KMS-11 (cell line): ENCODE measurements around the gene IMMT.
A peak's percentile ranks its signal among the peaks of the same experiment; 100 is the strongest.

Source experiments
- H2AFZ ChIP-seq: fragments of 200-600 bp; sonication (generic); 2 replicates; pipeline ENCODE4 v1.6.1; 2016; ENCODE audit warnings: antibody characterized with exemption, mixed run types, low read depth
- H3K27ac ChIP-seq: fragments of 200-600 bp; sonication (generic); 2 replicates; pipeline ENCODE4 v1.6.1; 2016; ENCODE audit warnings: mild to moderate bottlenecking, mixed run types
- H3K27me3 ChIP-seq: fragments of 200-600 bp; sonication (generic); 2 replicates; pipeline ENCODE4 v1.6.1; 2017; ENCODE audit warnings: mild to moderate bottlenecking, low read depth, mixed run types, moderate library complexity; ENCODE audit not compliant: insufficient read depth
- H3K36me3 ChIP-seq: fragments of 200-600 bp; sonication (generic); 2 replicates; pipeline ENCODE4 v1.6.1; 2017; ENCODE audit warnings: mild to moderate bottlenecking, mixed run types; ENCODE audit not compliant: insufficient read depth
- H3K4me1 ChIP-seq: fragments of 200-600 bp; sonication (generic); 2 replicates; pipeline ENCODE4 v1.6.1; 2016; ENCODE audit warnings: mild to moderate bottlenecking, low read depth, mixed run types; ENCODE audit not compliant: poor library complexity, severe bottlenecking
- H3K4me2 ChIP-seq: fragments of 200-600 bp; sonication (generic); 2 replicates; pipeline ENCODE4 v1.7.0; 2016; ENCODE audit warnings: mild to moderate bottlenecking, mixed run types
- H3K4me3 ChIP-seq: fragments of 200-600 bp; sonication (generic); IDR thresholded peaks from 2 replicates; pipeline ENCODE4 v1.6.1; 2017; ENCODE audit warnings: low read depth, low read length, mixed read lengths; ENCODE audit not compliant: insufficient read depth
- H3K79me2 ChIP-seq: fragments of 200-600 bp; sonication (generic); 2 replicates; pipeline ENCODE4 v1.6.1; 2016; ENCODE audit warnings: low read depth, mixed run types; ENCODE audit not compliant: insufficient read depth
- H3K9ac ChIP-seq: fragments of 200-600 bp; sonication (generic); 2 replicates; pipeline ENCODE4 v1.6.1; 2016; ENCODE audit warnings: mild to moderate bottlenecking, mixed run types
- H4K20me1 ChIP-seq: fragments of 200-600 bp; sonication (generic); 2 replicates; pipeline ENCODE4 v1.6.1; 2016; ENCODE audit warnings: mild to moderate bottlenecking, mixed run types; ENCODE audit not compliant: insufficient read depth
- CTCF ChIP-seq: fragments of 200-600 bp; sonication (generic); conservative IDR thresholded peaks from 2 replicates; pipeline ENCODE4 v1.6.1; 2017; ENCODE audit warnings: low read depth, mild to moderate bottlenecking, antibody characterized with exemption, low read length, moderate library complexity, mixed read lengths

Gene IMMT

GRCh38 chr2:86185517-86186212 is 9.6 kb downstream of the IMMT start:
- peaks cover 98% of the 10 kb centered on the region for H3K79me2 ChIP-seq
- H4K20me1 ChIP-seq, result peaks cover 35% of the 10 kb centered on the region
- no peaks in the 10 kb centered on the region for H3K27me3 ChIP-seq
- H3K4me1 ChIP-seq, result peaks cover 26% of the 10 kb centered on the region
- no peak overlapping the region for H2AFZ ChIP-seq
- no peaks in the 10 kb centered on the region for H3K36me3 ChIP-seq
- no peak overlapping the region for H3K4me2 ChIP-seq
- H3K4me3 ChIP-seq, result no peak overlapping the region
- H3K9ac ChIP-seq, result no peak overlapping the region
- TF ChIP-seq CTCF, result no peak
- H3K27ac ChIP-seq, result peak overlapping the region; percentile 8; the same call in 1 of the 2 replicates

- Histone ChIP-seq H3K79me2 (peaks cover 7% of the 10 kb centered on the region; the same call in 1 of the 2 replicates), H3K4me3 (no peak overlapping the region), H2AFZ (no peak overlapping the region), H3K27me3 (no peaks in the 10 kb centered on the region), H3K9ac (no peak overlapping the region), H3K4me2 (no peak overlapping the region), H3K27ac (no peak overlapping the region), H3K4me1 (no peaks in the 10 kb centered on the region), H3K36me3 (peaks cover 9% of the 10 kb centered on the region; the same call in 1 of the 2 replicates), H4K20me1 (peaks cover 19% of the 10 kb centered on the region; the same call in 1 of the 2 replicates)
- no peak for TF ChIP-seq CTCF
These were observed 18.7 kb downstream of the IMMT start for GRCh38 chr2:86176597-86176996.

- no peak overlapping the region for H3K27ac ChIP-seq
- H3K4me2 ChIP-seq, result no peak overlapping the region
- H2AFZ ChIP-seq, result no peak overlapping the region
- H3K9ac ChIP-seq, result no peak overlapping the region
- H4K20me1 ChIP-seq, result peaks cover 15% of the 10 kb centered on the region; the same call in 1 of the 2 replicates
- no peaks in the 10 kb centered on the region for H3K4me1 ChIP-seq
- H3K27me3 ChIP-seq, result no peaks in the 10 kb centered on the region
- peaks cover 9% of the 10 kb centered on the region; the same call in 1 of the 2 replicates for H3K36me3 ChIP-seq
- H3K79me2 ChIP-seq, result no peaks in the 10 kb centered on the region; the same call in 1 of the 2 replicates
- no peak overlapping the region for H3K4me3 ChIP-seq
- TF ChIP-seq CTCF, result no peak
These were observed 19.4 kb downstream of the IMMT start for GRCh38 chr2:86175828-86176227.

GRCh38 chr2:86174445-86174844 is 20.8 kb downstream of the IMMT start:
- H3K9ac ChIP-seq, result no peak overlapping the region
- no peak overlapping the region for H3K4me2 ChIP-seq
- H4K20me1 ChIP-seq, result peaks cover 15% of the 10 kb centered on the region; the same call in 1 of the 2 replicates
- H3K79me2 ChIP-seq, result no peaks in the 10 kb centered on the region; the same call in 1 of the 2 replicates
- no peak overlapping the region for H3K4me3 ChIP-seq
- peaks cover 15% of the 10 kb centered on the region; the same call in 1 of the 2 replicates for H3K36me3 ChIP-seq
- H2AFZ ChIP-seq, result no peak overlapping the region
- no peaks in the 10 kb centered on the region for H3K4me1 ChIP-seq
- no peaks in the 10 kb centered on the region for H3K27me3 ChIP-seq
- H3K27ac ChIP-seq, result no peak overlapping the region
- no peak for TF ChIP-seq CTCF
